Thyroid gland (tissue), 4 donors: ENCODE measurements around the gene LHX5. TPM values are rescaled to one million over a fixed set of nuclear protein-coding genes. Genes with fewer than 3 reads are reported as not detected.

Experiments used
- DNase-seq, 2 donors: peaks; one replicate each; pipeline ENCODE4 v3.0.0-alpha.2; 2019
- H3K27ac ChIP-seq, 3 donors: fragments of 200-600 bp; sonication (generic); 1 replicate in 2 of 3; 2 replicates in 1 of 3; pipeline ENCODE4 v1.5.1; 2016 to 2019; ENCODE audit warnings: mild to moderate bottlenecking in 1 of 3, moderate library complexity in 1 of 3
- H3K27me3 ChIP-seq: fragments of 200-600 bp; sonication (generic); one replicate; pipeline ENCODE4 v1.5.1; 2019
- H3K36me3 ChIP-seq, 2 donors: fragments of 200-600 bp; sonication (generic); one replicate each; pipeline ENCODE4 v1.5.1; 2016 to 2019
- H3K4me1 ChIP-seq, 2 donors: fragments of 200-600 bp; sonication (generic); one replicate each; pipeline ENCODE4 v1.5.1; 2017 to 2019
- H3K4me3 ChIP-seq, 3 donors: fragments of 200-600 bp; sonication (generic); replicated peaks in 1 of 3; 1 replicate in 2 of 3; 2 replicates in 1 of 3; pipeline ENCODE4 v1.5.1; 2016; ENCODE audit warnings: mild to moderate bottlenecking in 1 of 3
- H3K9me3 ChIP-seq: fragments of 200-600 bp; sonication (generic); one replicate; pipeline ENCODE4 v1.5.1; 2017
- POLR2A ChIP-seq, 2 donors: fragments of 450-650 bp; IDR thresholded peaks; one replicate each; pipeline ENCODE4 v1.6.1; 2017; ENCODE audit warnings: antibody characterized with exemption in 2 of 2, mild to moderate bottlenecking in 2 of 2, moderate library complexity in 1 of 2
- WGBS, 2 donors: methylation state at CpG; one replicate each; pipeline ENCODE4 v1.1.5; 2017; 5-methylcytosine and 5-hydroxymethylcytosine counted together
- intact Hi-C: fragments of 100-400 bp; cut with DNase I; formaldehyde crosslinking; loops from one replicate; pipeline ENCODE4 v1.15.1; 2023
- total RNA-seq, 4 donors: library from RNA; depleted of rRNA; stranded (reverse); fragments of >200 nt; gene quantifications; one replicate each; pipeline ENCODE4 v1.2.3, GENCODE V29; 2016
- TF ChIP-seq, protein P1 (sequence below), 6 experiments: fragments of 200-600 bp in 3 of 6; fragments of 450-650 bp in 3 of 6; sonication (generic) in 3 of 6; IDR thresholded peaks; one replicate each; pipeline ENCODE4 v1.5.1; 2016 to 2019; ENCODE audit warnings: antibody characterized with exemption in 6 of 6, mild to moderate bottlenecking in 2 of 6, inconsistent platforms in 1 of 6, moderate library complexity in 1 of 6

Gene LHX5
- total RNA-seq, 4 donors from 2014 or later: 0.13 TPM; not detected in 3

DNA sequence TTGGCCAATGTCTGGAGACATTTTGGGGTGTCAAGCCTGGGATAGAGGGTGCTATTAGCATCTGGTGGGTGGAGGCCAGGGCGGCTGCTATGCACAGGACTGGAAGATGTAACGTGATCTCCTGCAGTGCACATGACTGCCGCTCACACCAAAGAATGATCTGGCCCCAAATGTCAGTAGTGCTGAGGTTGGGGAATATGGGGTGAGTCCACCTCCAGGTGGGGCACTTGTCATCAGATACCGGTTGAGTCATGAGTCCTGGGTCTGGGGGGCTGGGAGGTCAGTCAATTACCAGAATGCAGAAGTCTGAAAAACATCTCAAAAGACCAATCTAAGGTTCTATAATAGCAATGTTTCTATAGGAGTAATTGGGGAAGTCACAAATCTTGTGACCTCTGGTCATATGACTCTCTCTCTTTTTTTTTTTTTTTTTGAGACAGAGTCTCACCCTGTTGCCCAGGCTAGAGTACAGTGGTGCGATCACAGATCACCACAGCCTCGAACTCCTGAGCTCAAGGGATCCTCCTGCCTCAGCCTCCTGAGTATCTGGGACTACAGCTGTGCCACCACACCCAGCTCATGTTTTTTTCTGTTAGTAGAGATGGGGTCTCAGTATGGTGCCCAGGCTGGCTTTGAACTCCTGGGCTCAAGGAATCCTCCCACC is 55.4 kb downstream of the LHX5 start:
- Histone ChIP-seq H3K4me1 (peaks cover 0 to 20% of the 10 kb centered on the region in 2 donors), H3K9me3 (no peaks in the 10 kb centered on the region), H3K36me3 (no peaks in the 10 kb centered on the region), H3K4me3 (no peak overlapping the region), H3K27ac (no peak overlapping the region), H3K27me3 (no peaks in the 10 kb centered on the region)
- TF ChIP-seq POLR2A (IDR thresholded peaks at IDR 0.05): no peak
- TF ChIP-seq, protein P1, sequence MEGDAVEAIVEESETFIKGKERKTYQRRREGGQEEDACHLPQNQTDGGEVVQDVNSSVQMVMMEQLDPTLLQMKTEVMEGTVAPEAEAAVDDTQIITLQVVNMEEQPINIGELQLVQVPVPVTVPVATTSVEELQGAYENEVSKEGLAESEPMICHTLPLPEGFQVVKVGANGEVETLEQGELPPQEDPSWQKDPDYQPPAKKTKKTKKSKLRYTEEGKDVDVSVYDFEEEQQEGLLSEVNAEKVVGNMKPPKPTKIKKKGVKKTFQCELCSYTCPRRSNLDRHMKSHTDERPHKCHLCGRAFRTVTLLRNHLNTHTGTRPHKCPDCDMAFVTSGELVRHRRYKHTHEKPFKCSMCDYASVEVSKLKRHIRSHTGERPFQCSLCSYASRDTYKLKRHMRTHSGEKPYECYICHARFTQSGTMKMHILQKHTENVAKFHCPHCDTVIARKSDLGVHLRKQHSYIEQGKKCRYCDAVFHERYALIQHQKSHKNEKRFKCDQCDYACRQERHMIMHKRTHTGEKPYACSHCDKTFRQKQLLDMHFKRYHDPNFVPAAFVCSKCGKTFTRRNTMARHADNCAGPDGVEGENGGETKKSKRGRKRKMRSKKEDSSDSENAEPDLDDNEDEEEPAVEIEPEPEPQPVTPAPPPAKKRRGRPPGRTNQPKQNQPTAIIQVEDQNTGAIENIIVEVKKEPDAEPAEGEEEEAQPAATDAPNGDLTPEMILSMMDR (IDR thresholded peaks at IDR 0.05): no peak
- intact Hi-C loops: no loop called here
- 71 to 78% methylated on average over 6 of the region's 6 CpGs for WGBS, 2 donors
- no peak for DNase-seq

DNA sequence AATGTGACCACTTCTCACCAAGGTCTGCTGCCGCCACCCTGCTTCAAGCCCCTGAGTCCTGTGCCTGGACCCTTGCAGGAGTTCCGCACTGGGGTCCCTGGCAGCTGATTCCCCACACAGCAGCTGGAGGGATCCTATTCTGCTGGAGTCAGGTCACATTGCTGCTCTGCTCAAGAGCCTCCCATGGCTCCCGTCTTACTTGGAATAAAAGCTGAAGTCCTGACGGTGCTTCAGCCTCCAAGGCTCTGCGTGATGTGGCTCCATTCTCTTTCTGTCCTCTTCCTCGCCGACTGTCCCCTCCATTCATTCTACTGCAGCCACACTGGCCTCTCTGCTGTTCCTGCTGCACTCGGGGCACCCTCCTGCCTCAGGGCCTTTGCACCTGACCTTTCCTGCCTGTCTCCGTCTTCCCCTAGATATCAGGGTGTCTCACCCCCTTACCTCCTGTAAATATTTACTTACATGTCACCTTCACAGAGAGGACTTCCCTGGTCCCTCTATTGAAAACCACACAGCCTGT is 57.1 kb downstream of the LHX5 start:
- DNase-seq: no peak
- Histone ChIP-seq H3K27ac (no peak overlapping the region), H3K27me3 (no peaks in the 10 kb centered on the region), H3K4me1 (peaks cover 0 to 20% of the 10 kb centered on the region in 2 donors), H3K9me3 (no peaks in the 10 kb centered on the region), H3K4me3 (no peak overlapping the region), H3K36me3 (no peaks in the 10 kb centered on the region)
- 90 to 91% methylated on average over 9 of the region's 9 CpGs for WGBS, 2 donors
- intact Hi-C loops: no loop called here
- no peak for TF ChIP-seq POLR2A (IDR thresholded peaks at IDR 0.05)
- TF ChIP-seq, protein P1 (IDR thresholded peaks at IDR 0.05): no peak

DNA sequence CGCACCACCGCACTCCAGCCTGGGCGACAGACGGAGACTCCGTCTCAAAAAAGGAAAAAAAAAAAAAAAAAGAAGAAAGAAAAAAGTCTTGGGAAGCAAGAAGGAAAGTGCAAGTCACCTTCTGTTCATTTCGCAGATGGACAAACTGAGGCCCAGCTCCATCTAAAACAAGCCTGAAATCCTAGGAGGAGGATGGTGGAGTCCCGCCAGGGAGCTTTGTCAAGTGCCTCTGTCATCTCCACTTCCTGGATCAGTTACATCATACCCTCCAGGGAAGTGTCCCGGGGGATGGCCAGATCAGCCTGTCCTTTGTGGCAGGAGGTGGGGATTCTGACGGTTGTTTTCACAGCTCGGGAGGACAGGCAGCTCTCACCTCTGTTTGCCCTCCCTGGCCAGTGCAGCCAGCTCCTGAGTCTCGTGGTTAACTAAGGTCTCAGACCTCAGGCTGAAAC is 58.2 kb downstream of the LHX5 start:
- intact Hi-C loops: no loop called here
- peaks cover under 1 to 14% of the 10 kb centered on the region in 2 donors for H3K4me1 ChIP-seq
- 49 to 53% methylated on average over 10 to 11 of the region's 11 CpGs for WGBS, 2 donors
- no peaks in the 10 kb centered on the region for H3K9me3 ChIP-seq
- no peak overlapping the region for H3K4me3 ChIP-seq
- peak overlapping the region in 1 of 3 donors; percentile 5 for H3K27ac ChIP-seq
- H3K36me3 ChIP-seq: no peaks in the 10 kb centered on the region
- H3K27me3 ChIP-seq: no peaks in the 10 kb centered on the region
- TF ChIP-seq, protein P1 (IDR thresholded peaks at IDR 0.05): no peak
- no peak for TF ChIP-seq POLR2A (IDR thresholded peaks at IDR 0.05)
- peak; percentile 61 to 72 for DNase-seq

Other genes with a start within 250 kb of the LHX5 start
- gene SLC8B1, start 136.8 kb downstream of the LHX5 start, total RNA-seq: 10 to 100 TPM; 23.3 to 50.5 (median 30.7) TPM
- gene PLBD2, start 113.3 kb downstream of the LHX5 start, total RNA-seq: 10 to 100 TPM; 21.0 to 51.5 (median 44.3) TPM
- 1 to 10 TPM in 1 of 4 donors, under 1 TPM in 1, not detected in 2; 0.33 to 1.4 TPM for gene SDS, start 68.0 kb downstream of the LHX5 start, total RNA-seq
- gene SDSL, start 49.5 kb downstream of the LHX5 start, total RNA-seq: 10 to 100 TPM; 13.6 to 42.2 (median 27.5) TPM